Natural killer cell (primary cell): ENCODE results near the gene MYG1. TPM values are rescaled to one million over a fixed set of nuclear protein-coding genes. Genes with fewer than 3 reads are reported as not detected.
A peak's percentile ranks its signal among the peaks of the same experiment; 100 is the strongest.

ENCODE experiments used
- ATAC-seq, 3 donors: fragments of 150-1000 bp in 2 of 3; fragments of 200-7000 bp in 1 of 3; cut with Tn5 transposase; 1 replicate in 1 of 3; 2 replicates in 2 of 3; pipeline ENCODE4 v1.10.0; 2021; ENCODE audit warnings: mild to moderate bottlenecking in 2 of 3, moderate library complexity in 2 of 3
- DNase-seq, 2 donors: peaks; one replicate each; pipeline versions ENCODE4 v3.0.0 to v3.0.0-alpha.2; 2013 to 2021; ENCODE audit warnings: mixed read lengths in 1 of 2
- H3K27ac ChIP-seq: one replicate; pipeline ENCODE4 v1.5.1; 2013; ENCODE audit warnings: mild to moderate bottlenecking, low read length
- H3K27me3 ChIP-seq: one replicate; pipeline ENCODE4 v1.6.1; 2013; ENCODE audit warnings: low read length; ENCODE audit not compliant: control insufficient read depth, insufficient read depth
- H3K36me3 ChIP-seq: one replicate; pipeline ENCODE4 v1.6.1; 2013; ENCODE audit warnings: low read length; ENCODE audit not compliant: control insufficient read depth, insufficient read depth
- H3K4me1 ChIP-seq: one replicate; pipeline ENCODE4 v1.6.1; 2013; ENCODE audit warnings: low read length; ENCODE audit not compliant: control insufficient read depth, insufficient read depth
- H3K4me3 ChIP-seq: one replicate; pipeline ENCODE4 v1.5.1; 2013; ENCODE audit warnings: low read length
- H3K9me3 ChIP-seq: one replicate; pipeline ENCODE4 v1.6.1; 2013; ENCODE audit warnings: low read length; ENCODE audit not compliant: control insufficient read depth, insufficient read depth
- H3K27ac Mint-ChIP-seq, 2 donors: one replicate each; pipeline ENCODE4 v1.8.0; 2022; ENCODE audit warnings: mild to moderate bottlenecking in 2 of 2, mixed read lengths in 2 of 2, moderate library complexity in 1 of 2
- H3K27me3 Mint-ChIP-seq, 2 donors: one replicate each; pipeline ENCODE4 v1.8.0; 2022; ENCODE audit warnings: low read depth in 2 of 2, mixed read lengths in 2 of 2
- H3K36me3 Mint-ChIP-seq: one replicate; pipeline ENCODE4 v1.8.0; 2022; ENCODE audit warnings: mixed read lengths
- H3K4me1 Mint-ChIP-seq, 2 donors: one replicate each; pipeline ENCODE4 v1.8.0; 2022; ENCODE audit warnings: mixed read lengths in 2 of 2
- H3K4me3 Mint-ChIP-seq: one replicate; pipeline ENCODE4 v1.8.0; 2022; ENCODE audit warnings: mild to moderate bottlenecking, moderate library complexity, mixed read lengths
- H3K9me3 Mint-ChIP-seq, 2 donors: one replicate each; pipeline ENCODE4 v1.8.0; 2022; ENCODE audit warnings: mixed read lengths in 2 of 2
- CTCF ChIP-seq: fragments of 200-600 bp; IDR thresholded peaks from one replicate; pipeline ENCODE4 v1.8.0; 2022; ENCODE audit warnings: antibody characterized with exemption
- WGBS: methylation state at CpG from one replicate; pipeline ENCODE4 v1.1.7; 2013; ENCODE audit warnings: missing lambda C conversion rate; ENCODE audit not compliant: insufficient coverage; 5-methylcytosine and 5-hydroxymethylcytosine counted together
- intact Hi-C: fragments of 100-400 bp; cut with micrococcal nuclease; formaldehyde crosslinking; loops from one replicate; pipeline ENCODE4 v1.14.2; 2022
- total RNA-seq, 4 donors: library from RNA; stranded (reverse); fragments of 120-200 nt in 1 of 4; gene quantifications; one replicate each; pipeline versions ENCODE4 v1.2.3 to v1.2.4, GENCODE V29; 2013 to 2022

MYG1 gene
- total RNA-seq, 3 donors from 2014 or later (not counting 1 experiment from before 2014, with no cell fraction given) = 22.8 to 30.6 (median 28.1) TPM

GRCh38 chr12:53333845-53334244, 34.4 kb downstream of the MYG1 start:
- no peaks in the 10 kb centered on the region for H3K9me3 ChIP-seq
- H3K4me1 Mint-ChIP-seq = peaks cover 16 to 21% of the 10 kb centered on the region in 2 donors
- no peak overlapping the region for H3K4me3 ChIP-seq
- DNase-seq = no peak
- H3K9me3 Mint-ChIP-seq = no peaks in the 10 kb centered on the region
- no peak overlapping the region for H3K27ac ChIP-seq
- intact Hi-C loops = no loop called here
- no peak overlapping the region for H3K27ac Mint-ChIP-seq
- peaks cover 24 to 38% of the 10 kb centered on the region in 2 donors for H3K27me3 Mint-ChIP-seq
- no peaks in the 10 kb centered on the region for H3K36me3 ChIP-seq
- H3K27me3 ChIP-seq = peaks cover 11% of the 10 kb centered on the region
- H3K4me3 Mint-ChIP-seq = no peak overlapping the region
- ATAC-seq = no peak
- TF ChIP-seq CTCF = no peak
- 72% methylated on average over 7 of the region's 7 CpGs for WGBS
- H3K36me3 Mint-ChIP-seq = no peaks in the 10 kb centered on the region
- peaks cover 14% of the 10 kb centered on the region for H3K4me1 ChIP-seq

GRCh38 chr12:53334822-53335221, 35.3 kb downstream of the MYG1 start:
- TF ChIP-seq CTCF = no peak
- no peaks in the 10 kb centered on the region for H3K36me3 ChIP-seq
- Mint-ChIP-seq H3K27me3 (peaks cover 24 to 35% of the 10 kb centered on the region in 2 donors), H3K4me3 (no peak overlapping the region), H3K4me1 (peaks cover 16 to 21% of the 10 kb centered on the region in 2 donors), H3K9me3 (no peaks in the 10 kb centered on the region), H3K27ac (no peak overlapping the region), H3K36me3 (no peaks in the 10 kb centered on the region)
- no peaks in the 10 kb centered on the region for H3K9me3 ChIP-seq
- H3K27me3 ChIP-seq = peaks cover 11% of the 10 kb centered on the region
- WGBS = 91% methylated on average over 8 of the region's 8 CpGs
- no peak for ATAC-seq
- peaks cover 14% of the 10 kb centered on the region for H3K4me1 ChIP-seq
- no peak overlapping the region for H3K4me3 ChIP-seq
- intact Hi-C loops = no loop called here
- no peak for DNase-seq
- no peak overlapping the region for H3K27ac ChIP-seq

- Histone ChIP-seq H3K4me3 (no peak within 1 kb of the TSS), H3K9me3 (no peaks in the 10 kb centered on the region), H3K27ac (no peak within 1 kb of the TSS), H3K36me3 (no peaks in the 10 kb centered on the region), H3K4me1 (peaks cover 14% of the 10 kb centered on the region), H3K27me3 (peaks cover 11% of the 10 kb centered on the region)
- DNase-seq (no peak), ATAC-seq (peak in 2 of 3 donors; percentile 14 to 26)
- Mint-ChIP-seq H3K36me3 (no peaks in the 10 kb centered on the region), H3K9me3 (no peaks in the 10 kb centered on the region), H3K27me3 (peaks cover 24 to 39% of the 10 kb centered on the region in 2 donors), H3K4me3 (no peak within 1 kb of the TSS), H3K4me1 (peaks cover 16 to 21% of the 10 kb centered on the region in 2 donors), H3K27ac (no peak within 1 kb of the TSS)
- TF ChIP-seq CTCF = no peak
- 24% methylated on average over 10 of the region's 15 CpGs for WGBS
- intact Hi-C loops = no loop called here
Observed at GRCh38 chr12:53336181-53336681, 36.7 kb downstream of the MYG1 start, which contains the start of gene SP7. Gene SP7 (minus strand): TSS chr12:53336354. CDS start chr12:53335646, 708 bp downstream.

- no peak for DNase-seq
- Mint-ChIP-seq H3K9me3 (no peaks in the 10 kb centered on the region), H3K4me1 (peaks cover 11 to 18% of the 10 kb centered on the region in 2 donors), H3K27me3 (peaks cover 13 to 33% of the 10 kb centered on the region in 2 donors), H3K36me3 (no peaks in the 10 kb centered on the region), H3K4me3 (no peak overlapping the region), H3K27ac (peak overlapping the region in 1 of 2 donors; percentile 39)
- intact Hi-C loops = no loop called here
- peaks cover 11% of the 10 kb centered on the region for H3K27me3 ChIP-seq
- H3K36me3 ChIP-seq = no peaks in the 10 kb centered on the region
- peak in 2 of 3 donors; percentile 80 to 85 for ATAC-seq
- no peak overlapping the region for H3K27ac ChIP-seq
- H3K4me3 ChIP-seq = no peak overlapping the region
- H3K4me1 ChIP-seq = peaks cover 11% of the 10 kb centered on the region
- 7% methylated on average over 11 of the region's 11 CpGs for WGBS
- no peaks in the 10 kb centered on the region for H3K9me3 ChIP-seq
- TF ChIP-seq CTCF = no peak
Observed at GRCh38 chr12:53338017-53338416, 38.5 kb downstream of the MYG1 start.
